SH-SY5Y (cell line): ENCODE data around the gene ITGA1.

Experiments
- GATA2 ChIP-seq: IDR thresholded peaks from 2 replicates; pipeline ENCODE4 v1.6.1; 2011; ENCODE audit warnings: mild to moderate bottlenecking, low read depth, low read length
- GATA3 ChIP-seq: IDR thresholded peaks from 2 replicates; pipeline ENCODE4 v1.6.1; 2011; ENCODE audit warnings: low read depth, mild to moderate bottlenecking, low read length, moderate library complexity

DNA sequence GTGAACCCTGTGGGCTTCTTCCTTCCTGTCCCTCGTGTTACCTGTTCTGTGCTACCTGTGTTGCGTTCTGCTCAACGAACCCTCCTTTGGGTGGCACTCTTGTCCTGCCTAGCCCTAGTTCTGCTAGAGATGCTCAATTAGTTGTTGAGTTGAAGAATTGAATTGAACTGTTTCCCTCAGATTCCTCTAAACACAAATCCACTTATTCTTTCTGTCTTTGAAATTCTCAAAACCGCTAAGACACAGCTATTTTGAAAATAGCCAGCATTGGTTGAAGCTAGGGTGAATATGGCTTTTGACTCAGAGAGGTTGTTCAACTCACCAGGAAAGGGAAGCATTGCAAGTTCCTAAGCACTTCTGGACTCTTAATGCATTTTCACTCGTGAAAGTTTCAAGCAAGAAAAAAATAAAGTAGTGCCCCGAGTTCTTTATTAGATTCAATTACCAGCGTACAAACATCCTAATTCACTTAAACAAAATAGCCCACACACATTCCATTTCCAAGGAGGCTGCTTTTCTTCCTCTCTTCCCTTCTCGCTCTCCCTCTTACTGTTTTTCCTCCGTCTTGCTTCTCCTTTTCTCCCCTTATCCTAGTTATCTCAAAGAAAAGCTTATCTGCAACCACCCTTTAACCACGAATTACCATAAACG is 642 bp upstream of the ITGA1 start:
- no peak for TF ChIP-seq GATA3
- TF ChIP-seq GATA2: no peak
